SW480 (cell line): Measurements from ENCODE around the gene EIF4B.

Experiments used
- DNase-seq: peaks from one replicate; pipeline ENCODE4 v3.0.0-alpha.2; 2016; ENCODE audit warnings: low spot score

Gene EIF4B

DNA sequence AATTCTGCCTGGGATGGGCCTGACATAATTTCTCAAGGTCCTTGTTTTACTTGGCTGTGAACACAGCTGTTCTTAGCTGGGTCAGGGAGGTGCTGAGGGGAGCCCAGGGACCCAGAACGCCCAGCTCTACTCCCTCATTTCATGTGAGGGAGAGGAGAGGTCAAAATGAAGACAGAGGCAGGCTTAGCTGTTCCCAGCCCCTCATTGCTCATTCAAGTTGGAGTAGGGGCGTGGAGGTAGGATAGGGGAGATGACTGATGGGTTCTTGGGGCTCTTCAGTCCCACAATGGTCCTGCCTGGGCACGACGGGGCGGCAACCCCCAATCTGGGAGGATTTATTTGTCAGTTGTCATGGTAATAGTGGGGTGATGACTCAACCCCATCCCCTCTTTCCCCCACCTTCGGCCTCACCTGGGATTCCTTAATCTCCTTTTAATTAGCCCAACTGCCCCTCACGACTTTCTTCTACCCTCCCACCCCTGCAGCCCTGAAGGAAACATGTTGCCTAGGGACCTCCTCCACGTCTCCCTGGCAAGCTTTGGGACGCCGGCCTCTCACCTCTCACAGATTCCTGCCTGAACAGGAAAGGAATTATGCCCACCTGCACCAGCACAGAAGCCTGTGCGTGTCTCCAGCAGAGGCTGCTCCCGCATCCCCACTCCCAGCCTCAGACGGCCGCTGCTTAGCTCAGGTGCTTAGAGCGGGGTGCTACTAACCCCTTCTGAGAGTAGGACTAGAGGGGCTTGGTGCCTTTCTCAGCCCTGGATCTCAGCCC is 62.7 kb downstream of the EIF4B start:
- no peak for DNase-seq

DNA sequence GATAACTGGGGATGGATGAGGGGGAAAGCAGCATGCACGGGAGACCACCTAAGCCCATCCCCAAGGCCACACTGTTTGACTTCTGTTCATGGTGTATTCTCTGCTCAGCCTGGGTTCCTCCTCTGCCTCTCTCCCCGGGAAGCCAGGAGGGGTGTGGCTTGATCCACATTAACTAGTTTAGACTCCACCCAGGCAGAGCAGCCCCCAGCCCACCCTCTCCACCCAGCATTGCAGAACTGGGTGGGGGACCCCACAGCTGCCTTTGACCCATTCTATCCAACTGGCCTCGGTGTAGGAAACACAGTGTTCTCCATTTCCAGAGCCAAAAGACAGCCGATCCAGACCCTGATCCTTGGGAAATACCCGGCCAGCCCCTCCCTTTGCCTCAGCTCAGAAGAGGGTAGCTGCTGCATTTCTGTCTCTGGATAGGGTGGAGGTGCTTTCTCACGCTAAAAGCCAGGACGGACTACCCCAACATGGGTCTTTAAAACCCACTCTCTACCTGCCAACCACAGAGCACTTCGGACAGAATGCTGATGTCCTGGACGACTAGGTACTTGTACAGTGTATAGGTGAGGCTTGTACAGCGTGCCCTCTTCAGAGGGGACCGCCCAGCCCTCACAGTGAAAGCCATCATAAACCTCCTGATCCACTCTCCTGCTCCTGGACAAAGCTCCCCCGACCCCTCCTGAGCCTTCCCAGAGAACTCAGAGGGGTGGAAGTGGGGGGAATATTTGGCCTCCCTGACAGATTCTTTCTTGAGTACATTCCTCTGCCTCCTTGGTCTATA is 63.6 kb downstream of the EIF4B start:
- DNase-seq = no peak

DNA sequence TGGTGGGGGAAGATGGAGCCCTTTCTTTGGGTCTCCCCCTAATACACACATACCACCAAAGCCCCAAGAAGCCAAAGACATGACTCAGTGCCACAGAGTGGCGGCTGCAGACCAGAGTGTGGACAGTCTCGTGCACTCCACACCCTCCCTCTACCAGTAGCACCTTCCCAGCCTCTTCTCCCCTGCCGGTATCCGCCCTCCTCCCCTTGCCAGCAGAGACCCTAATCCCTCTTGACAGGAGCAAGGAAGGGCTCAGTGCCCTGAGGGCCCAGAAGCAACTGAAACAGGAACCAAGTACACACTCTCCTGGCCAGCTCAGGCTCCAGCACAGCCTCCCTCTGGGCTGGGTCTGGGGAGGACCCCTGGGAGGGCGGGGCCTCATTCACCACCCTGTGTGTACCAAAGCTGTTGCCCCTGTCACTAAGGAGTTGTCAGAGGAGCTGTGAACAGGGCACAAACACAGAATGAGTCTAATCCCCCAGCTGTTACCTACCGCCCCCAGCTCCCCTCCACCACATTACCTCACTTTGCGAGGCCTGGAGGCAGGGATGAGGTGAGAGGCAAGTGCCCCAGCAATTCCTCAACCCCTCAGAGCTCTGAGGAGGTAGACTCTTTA is 64.7 kb downstream of the EIF4B start:
- DNase-seq = no peak

DNA sequence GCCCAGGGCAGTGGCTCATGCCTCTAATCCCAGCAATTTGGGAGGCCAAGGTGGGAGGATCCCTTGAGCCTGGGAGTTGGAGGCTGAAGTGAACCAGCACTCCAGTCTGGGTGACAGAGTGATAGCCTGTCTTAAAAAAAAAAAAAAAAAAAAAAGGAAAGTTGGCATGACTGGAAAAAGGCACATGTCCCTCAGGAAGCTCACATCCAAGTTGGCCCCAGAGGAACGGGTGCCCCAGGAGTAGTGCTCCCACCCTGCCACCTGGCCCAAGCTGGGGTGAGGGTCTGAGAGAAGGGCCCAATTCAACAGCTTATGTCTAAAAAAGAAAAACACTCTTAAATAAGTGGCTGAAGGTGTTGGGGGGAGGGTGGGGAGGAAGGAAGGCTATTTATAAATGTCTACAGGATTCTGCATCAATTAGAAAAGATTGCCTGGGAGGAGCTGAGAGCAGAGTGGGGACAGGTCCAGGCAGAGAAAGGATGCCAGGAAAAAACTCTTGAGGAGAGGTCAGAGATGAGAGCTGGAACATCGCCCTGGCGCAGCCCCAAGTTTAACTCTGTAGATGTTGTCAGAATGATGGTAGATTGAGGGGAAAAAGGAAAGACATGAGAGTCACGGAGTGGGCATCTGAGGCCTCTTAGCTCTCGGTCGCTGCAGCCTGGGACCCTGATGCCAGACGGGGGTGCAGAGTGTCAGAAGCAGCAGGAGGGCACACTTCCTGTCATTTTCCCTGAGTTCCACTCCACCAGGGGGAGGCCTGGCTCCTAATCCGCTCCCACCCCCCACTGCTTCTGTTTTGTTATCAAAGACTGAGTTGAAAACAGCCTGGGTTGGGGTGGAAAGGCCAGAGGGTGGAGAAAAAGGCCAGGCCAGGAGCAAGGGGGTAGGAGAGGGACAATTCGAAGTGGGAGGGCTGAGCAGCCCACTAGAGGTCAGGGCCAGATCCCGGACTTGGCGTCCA is 65.6 kb downstream of the EIF4B start:
- DNase-seq = no peak

DNA sequence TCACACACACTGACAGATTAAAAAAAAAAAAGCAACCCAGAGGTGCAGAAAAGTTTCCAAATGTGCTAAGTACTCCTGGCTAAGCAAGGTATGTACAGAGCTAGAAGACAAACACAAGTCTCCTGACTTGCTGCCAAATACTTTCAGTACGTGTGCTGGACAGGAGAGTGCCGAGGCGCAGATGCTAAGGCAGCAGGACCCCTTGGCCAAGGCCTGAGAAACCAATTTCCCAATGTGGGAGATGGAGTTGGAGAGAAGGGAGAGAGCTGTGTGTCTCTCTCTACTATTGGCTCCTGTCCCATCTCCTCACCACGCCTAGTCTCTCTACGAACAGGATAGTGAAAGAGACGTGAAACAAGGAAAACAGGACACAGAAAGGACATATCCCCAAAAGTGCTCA is 67.6 kb downstream of the EIF4B start:
- no peak for DNase-seq

DNA sequence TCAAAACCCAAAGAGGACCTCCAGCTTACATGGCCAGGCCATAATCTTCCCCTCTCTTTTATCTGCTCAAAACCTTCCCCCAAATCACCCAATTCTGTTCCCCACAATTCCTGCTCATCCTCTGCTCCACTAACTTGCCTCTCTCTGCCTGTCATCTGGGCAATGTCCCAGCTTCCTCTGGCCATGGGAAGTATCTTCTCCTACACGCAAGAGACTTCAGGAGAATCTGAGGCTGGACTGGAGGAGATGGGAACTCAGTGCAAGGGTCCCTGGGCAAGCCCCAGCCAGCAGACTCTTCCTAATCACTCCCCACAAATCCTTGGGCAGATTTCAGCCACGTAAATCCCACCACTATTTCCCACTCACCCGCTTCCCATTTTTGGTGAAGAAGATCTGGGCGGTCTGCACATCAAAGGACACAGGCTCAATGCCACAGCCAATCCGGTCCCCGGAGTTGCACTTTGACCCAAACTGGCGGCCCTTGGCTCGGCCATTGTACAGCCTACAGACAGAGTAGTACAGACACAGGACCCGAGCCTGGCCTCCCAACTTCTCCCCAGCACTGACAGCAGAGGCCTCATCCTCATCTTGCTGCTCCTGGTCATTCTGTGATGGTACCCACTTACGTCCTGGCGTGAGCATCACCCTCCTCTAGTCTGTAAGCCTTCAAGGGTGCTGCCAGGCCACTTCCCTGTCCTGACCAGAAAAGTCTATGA is 68.2 kb downstream of the EIF4B start:
- DNase-seq = no peak

DNA sequence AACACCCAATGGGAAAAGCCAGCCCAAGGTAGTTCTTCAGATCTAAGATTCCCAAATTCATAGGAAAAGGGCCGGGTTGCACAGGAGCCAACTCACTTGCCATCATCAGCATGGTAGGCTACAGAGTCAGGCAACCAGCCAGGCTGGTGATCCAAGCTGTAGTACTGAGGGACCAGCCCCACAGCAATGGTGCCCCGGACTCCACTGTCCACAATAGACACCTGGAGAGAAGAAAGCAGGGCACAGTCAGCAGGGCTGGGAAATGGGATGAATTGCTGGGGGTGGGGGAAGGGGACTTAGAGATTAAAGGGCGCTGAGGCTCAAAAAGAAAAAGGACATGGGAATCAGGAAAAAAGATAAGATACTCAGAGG is 68.7 kb downstream of the EIF4B start:
- no peak for DNase-seq

DNA sequence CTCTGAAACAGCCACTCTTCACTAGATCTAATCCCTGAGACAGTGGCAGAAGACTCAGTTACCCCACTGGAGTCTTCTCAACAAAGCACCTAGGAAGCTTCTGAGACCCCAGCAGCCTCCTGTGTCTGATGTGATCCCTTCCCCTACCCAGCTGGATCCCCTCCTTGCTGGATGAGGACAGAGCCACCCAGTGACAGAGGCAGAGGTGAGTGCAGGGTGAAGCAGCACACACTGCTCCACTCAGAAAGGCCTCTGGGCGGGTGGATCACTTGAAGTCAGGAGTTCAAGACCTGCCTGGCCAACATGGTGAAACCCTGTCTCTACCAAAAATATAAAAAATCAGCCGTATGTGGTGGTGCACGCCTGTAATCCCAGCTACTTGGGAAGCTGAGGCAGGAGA is 70.2 kb downstream of the EIF4B start:
- DNase-seq = no peak

DNA sequence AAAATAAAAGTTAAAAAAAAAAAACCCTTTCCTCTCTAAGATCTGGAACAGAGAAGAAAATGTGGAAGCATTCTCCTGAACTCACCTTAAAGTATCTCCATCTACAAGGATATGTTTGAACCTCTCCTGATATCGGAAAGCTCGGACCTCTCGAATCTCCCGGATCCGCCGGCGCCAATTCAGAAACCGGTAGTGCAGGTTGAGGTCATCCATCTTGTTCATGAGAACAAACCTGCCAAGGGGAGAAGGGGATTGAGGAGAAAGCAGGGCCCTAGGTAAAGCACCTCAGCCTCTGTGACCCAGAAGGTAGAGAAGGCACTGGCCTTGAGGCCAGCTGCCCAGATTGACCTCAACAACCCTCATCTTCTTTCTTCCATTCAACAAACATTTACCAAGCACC is 70.8 kb downstream of the EIF4B start:
- no peak for DNase-seq

DNA sequence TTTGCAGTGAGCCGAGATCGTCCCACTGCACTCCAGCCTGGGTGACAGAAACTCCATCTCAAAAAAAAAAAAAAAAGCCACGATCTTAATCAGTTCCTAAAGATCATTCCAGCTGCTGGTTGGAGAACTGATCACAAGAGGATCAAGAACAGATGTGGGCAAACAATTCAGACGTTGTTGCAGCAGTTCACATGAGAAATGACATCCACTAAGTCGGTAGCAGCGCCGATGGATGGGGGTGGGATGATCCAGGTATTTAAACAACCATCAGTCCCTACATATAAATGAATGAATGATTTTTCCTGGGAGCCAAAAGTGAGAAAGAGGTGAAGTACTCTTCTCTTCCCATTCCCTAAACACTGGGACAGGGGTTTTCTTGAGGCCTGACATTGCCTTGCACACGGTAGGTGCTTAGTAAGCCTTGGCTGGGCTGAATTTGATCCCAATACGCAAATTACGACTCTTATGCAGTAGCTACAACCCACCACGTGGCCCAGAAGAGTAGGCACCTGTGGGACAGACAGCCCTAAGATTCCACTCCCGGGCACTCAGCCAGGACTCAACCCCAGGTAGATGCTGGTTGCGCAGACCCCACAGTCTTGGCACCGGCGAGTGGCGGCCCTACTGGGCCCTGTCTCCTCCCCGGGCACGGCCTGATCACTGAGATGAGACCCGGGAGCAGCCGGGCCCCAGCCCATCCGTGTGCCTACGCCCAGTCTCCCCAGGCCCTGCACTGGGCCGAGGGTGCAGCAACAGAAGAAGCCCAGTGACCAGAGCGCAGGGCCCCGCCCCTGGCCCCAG is 72.4 kb downstream of the EIF4B start:
- DNase-seq = peak; percentile 69

DNA sequence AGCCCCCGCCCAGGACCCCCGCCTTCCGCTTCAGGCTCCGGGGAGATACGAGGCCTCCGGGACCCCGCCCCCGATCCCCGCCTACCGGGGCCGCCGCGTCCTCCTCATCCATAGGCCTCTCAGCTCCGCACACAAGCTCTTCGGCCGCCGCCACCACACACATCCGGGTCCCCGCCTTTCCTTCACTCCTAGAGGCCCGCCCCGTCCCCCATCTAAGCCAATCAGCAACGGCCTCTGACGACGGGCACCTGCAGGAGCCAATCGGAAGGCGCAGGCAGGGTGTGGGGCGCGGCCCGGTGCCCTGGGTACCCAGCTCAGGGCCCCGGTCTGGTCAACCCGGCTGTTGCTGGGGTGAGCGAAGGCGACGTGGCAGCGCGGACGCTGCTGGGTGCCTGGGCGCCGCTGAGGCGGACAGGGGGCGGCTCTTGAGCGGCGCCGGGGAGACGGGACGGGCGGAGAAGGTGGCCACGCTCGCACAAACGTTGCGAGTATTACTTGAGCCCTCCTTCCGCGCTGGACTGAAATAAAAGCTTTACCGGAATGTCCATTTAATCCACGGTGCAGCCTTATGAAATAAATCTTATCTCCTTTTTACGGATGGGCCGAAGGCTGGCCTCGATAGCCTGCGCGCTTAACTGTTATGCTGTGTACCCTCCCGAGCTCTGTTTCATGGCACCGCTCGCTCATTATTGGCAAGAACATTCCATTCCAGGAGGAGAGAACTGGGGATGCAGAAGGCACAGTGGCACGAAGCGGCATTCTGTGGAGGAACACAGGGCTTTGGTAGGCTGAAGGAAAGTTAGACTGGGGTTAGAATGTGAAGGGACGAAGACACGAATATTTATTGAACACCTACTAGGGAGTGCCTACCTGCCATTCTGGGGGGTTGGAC is 73.2 kb downstream of the EIF4B start, which contains the start of gene SPRYD3:
Gene SPRYD3, minus strand, starts transcription at position 165 of the 892 bp plus-strand sequence. Its CDS starts 57 bp downstream, at position 108.
- peak; percentile 97 for DNase-seq

DNA sequence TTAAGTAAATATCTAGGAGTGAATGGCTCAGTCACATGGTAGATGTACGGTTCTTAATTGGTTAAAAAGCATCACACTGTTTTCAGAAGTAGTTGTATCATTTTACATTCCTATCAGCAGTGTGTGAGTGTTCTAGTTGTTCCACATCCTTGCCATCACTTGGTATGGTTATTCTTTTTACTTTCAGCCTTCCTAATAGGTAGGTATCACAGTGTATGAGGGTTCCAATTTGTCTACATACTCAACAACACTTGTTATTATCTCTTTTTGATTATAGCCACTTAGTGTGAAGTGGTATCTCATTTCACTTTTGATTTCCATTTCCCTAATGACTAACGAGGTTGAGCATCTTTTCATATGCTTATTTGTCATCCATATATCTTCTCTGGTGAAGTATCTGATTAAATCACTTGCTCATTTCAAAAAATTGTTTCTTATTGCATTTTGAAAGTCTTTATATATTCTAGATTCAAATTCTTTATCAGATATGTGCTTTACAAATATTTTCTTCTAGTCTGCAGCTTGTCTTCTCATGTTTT is 76.5 kb downstream of the EIF4B start:
- no peak for DNase-seq

DNA sequence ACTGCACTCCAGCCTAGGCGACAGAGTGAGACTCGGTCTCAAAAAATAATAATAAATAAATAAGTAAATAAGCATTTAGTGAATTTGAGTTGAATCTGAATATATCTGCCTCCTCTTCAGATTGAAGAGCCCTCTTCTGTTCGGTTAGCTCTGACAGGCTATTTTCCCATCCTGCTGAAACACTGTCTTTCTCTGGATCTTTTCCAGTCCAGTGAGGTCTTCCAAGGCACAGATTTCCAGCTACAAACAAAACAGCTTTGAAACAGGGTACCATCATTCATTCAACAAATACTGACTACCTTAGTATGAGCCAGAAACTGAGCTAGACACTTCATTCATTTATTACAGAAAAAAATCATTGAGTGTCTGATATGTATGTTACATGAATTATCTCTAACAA is 80.1 kb downstream of the EIF4B start:
- no peak for DNase-seq

DNA sequence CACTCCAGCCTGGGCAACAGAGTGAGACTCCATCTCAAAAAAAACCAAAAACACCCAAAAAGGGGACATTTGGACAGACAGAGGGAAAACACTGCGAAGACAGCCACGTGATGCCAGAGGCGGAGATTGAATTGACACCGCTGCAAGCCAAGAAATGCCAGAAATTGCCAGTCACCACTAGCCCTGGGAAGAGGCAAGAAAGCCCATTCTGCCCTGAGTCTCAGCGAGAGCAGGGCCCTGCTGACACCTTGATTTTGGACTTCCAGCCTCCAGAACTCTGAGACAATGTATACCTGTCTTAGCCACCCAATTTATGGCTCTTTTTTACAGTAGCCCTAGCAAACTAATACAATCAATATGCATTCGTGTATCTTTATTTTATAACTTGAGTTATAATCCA is 83.8 kb downstream of the EIF4B start:
- DNase-seq = no peak

DNA sequence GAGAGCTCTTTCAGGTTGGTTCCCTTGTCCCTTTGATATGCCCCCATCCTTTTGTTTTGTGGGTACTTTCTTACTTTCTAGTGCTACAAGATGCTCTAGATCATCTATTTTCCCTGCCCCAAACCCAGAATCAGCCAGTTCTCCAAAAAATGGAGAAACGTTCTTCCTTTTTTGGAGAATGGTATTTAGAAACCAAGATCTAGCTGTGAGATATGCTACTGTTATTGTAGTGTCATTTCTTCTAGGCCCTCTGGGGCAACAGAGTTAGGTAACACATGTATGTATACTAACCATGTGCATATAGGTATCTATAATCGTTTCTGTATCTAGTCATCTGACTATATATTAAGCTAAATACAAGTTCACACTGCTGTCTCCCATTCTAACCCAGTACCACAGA is 84.3 kb downstream of the EIF4B start:
- DNase-seq = no peak

DNA sequence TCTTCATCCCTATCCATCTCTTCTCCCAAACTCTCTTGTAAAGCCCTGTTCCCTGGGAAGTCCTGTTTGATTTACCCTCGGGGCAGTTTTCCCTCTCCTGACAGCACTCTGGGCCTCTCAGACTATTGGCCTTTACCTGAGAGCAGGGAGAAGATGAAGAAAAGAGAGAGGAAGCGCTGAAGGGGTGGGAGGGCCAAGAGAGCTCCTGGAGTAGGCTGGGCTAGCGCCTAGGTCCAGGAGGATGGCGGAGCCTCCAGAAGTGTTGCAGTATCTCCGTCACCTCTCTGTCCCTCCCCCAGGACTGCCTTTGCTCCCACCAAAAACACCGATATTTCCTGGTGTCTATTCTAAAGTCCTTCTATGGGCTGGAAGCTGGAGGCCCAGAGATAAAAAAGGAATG is 85.5 kb downstream of the EIF4B start:
- DNase-seq = no peak
